Measurements from ENCODE around the gene WDR45B.

DNA sequence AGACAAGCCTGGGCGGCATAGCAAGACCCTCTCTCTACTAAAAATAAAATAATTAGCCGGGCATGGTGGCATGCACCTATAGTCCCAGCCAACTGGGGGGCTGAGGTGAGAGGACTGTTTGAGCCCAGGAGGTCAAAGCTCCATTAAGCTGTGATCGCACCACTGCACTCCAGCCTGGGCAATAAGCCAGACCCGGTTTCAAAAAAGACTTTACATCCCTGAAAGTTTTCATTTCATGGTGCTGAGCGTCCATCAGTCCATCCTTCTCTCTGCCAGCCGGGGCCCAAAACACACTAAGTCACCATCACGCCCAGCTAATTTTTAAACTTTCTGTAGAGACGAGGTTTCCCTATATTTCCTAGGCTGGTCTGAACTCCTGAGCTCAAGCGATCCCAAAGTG, 39.6 kb upstream of the WDR45B start:
- TF ChIP-seq CTCF (conservative IDR thresholded peaks at IDR 0.05) (no peak), EZH2 (IDR thresholded peaks at IDR 0.05; ENCODE audit: low read depth) (no peak)

Data from PC-9 (cell line).